NCI-H1694 (cell line): ENCODE results near the gene C19orf18.

Source experiments
- DNase-seq: peaks from one replicate; lab custom pipeline; 2025; lab: John Stamatoyannopoulos, UW

Gene C19orf18

DNA sequence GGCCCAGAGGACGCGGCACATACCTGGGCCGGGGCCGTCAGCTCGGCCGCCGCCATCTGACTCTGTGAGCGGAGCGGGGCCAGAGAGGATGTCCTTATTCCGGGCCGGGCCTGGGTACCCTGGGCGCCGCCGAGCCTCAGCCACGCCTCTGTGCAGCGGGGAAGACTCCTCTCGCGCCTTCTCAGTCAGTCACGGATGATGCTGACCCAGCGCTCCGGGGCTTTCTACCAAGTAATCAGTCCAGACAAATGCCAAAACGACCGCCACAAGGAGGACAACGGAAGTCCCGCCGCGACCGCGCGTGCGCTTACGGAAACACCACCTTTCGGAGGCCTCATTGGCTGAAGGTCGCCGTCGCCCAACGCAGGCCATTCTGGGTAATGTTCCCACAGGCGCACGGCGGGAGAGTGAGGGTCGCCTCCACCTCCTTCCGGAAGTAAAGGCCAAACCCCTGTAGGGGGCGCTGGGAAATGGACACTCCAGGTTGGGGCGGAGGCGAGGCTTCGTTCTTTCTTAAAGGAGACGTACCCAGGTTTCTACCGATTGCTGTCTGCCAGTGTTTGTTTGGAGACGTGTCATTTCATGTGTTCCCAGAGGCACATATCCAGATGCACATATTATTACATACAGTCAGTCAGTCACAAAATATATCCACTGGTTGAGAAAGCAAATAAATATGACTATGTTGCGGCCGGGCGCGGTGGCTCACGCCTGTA is 26.8 kb downstream of the C19orf18 start, which contains the start of gene ZNF256:
TSS of gene ZNF256 (minus strand) at position 288 of the 716 bp plus-strand sequence. CDS start at position 56, 232 bp downstream.
- DNase-seq: peak; percentile 94

DNA sequence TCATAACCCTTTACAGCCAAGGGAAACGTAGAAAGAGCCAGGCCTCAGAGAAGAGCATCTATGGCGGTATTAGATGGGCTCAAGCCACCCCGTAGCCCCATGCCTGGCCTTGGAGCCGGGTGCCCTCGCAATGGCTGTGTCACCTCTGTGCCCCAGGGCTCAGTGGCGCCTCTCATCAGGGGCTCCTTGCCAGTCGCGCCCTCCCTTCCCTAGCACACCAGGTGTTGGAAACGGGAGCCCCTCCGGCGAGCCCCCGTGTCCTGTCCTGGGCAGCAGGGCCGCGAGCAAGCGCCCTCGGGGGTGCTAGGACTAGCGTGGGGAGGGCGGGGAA is 27.3 kb downstream of the C19orf18 start:
- DNase-seq: no peak

DNA sequence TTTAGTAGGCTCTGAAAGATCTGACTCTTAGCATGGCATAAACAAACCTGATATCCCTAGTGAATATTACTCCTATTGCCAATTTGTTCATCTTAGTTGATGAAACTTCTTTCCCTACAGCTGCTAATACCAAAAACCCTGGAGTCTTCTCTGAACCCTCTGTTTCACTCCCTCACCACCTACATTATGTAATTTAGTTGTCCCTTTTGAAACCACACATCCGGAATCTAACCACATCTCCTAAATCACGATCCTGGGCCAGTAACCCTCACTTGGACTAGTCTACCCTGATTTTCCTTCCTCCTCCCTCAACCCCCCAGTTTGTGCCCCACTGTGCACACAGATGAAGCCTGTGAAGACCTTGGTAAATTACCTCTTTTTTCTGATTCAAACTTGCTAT is 28.0 kb downstream of the C19orf18 start:
- no peak for DNase-seq

DNA sequence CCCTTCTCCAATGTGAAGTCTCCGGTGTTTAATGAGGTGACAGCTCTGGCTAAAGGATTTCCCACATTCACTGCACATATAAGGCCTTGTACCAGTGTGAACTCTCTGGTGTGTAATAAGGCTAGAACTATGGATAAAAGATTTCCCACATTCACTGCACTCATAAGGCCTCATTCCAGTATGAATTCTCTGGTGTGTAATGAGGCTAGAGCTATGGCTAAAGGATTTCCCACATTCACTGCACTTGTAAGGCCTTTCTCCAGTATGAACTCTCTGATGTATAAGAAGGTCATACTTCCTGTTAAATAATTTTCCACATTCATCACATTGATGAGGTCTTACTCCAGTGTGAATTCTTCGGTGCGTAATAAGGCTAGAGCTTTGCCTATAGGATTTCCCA is 32.7 kb downstream of the C19orf18 start:
- no peak for DNase-seq

DNA sequence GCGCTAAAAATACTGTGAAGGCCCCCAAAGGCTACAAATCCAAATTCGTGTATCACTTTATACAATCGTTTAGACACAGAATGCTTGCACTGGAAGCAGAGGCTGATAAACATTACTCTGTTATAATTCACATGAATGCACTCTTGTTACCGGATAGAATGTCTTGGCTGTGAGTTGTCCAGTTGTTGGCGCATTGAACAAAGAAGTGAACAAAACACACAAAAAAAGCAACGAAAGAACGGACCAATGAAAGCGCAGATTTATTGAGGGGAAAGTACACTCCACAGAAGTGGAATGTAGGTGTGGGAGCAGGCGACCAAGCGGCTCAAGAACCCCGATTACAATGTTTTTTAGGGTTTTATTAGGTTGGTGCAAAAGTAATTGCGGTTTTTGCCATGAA is 38.6 kb downstream of the C19orf18 start:
- no peak for DNase-seq

DNA sequence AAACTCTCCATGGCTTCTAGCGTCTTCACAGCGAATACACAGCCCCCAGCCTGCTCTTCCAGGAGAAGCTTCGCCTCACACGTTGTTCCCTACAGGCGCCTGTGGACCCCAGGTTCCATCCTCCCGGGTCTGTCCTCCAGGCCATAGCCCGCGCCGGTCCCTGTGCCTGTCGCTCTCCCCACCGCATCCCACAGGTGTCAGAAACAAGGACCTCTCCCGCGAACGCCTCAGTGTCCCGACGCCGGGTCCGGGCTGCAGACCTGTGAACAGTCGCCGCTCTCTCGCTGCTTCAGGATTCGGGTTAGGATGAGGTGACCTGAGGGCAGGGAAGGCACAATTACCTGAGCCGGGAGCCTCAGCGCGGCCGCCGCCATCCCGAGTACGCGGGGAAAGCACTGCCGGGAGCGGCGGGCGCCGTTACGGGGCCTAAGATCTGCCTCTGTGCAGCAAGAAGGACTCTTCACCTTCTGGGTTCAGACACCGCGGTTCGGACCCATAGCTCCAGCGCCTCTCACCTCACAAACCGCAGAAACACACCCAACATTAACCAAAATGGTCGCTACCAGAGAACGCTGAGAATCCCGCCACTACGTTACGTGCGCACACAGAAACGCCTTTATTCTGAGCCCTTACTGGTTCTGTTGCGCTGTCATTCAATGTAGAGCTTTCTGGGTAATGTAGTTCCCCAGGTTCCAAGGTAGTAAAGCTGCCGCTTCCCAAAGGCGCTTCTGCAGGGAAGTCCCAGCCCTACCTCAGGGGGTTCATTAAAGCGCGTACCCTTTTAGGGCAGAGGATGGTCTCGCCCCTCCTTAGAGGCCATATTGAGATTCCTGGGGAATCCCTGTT is 39.3 kb downstream of the C19orf18 start, which contains the start of gene ZNF418:
TSS of gene ZNF418 (minus strand) at position 583 of the 846 bp plus-strand sequence. CDS start 1,580 bp downstream, outside the sequence.
- DNase-seq: no peak

DNA sequence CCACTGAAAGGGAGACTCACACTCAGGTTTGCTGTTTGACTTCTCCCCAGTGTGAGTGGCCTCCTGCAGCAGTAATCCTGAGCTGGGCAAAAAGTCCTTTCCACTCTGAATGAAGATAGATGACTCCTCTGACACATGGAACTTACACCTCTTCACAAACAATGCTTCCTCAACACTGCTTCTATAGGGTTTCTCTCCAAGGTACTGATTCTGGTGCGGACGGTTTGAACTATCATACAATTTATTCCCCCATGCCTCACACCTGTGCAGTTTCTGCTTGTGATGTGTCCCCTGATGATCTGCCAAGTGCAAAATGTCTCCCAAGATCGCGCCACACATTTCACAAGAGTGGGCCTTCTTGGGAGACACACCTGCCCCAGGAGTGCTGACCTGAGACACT is 46.7 kb downstream of the C19orf18 start:
- no peak for DNase-seq

DNA sequence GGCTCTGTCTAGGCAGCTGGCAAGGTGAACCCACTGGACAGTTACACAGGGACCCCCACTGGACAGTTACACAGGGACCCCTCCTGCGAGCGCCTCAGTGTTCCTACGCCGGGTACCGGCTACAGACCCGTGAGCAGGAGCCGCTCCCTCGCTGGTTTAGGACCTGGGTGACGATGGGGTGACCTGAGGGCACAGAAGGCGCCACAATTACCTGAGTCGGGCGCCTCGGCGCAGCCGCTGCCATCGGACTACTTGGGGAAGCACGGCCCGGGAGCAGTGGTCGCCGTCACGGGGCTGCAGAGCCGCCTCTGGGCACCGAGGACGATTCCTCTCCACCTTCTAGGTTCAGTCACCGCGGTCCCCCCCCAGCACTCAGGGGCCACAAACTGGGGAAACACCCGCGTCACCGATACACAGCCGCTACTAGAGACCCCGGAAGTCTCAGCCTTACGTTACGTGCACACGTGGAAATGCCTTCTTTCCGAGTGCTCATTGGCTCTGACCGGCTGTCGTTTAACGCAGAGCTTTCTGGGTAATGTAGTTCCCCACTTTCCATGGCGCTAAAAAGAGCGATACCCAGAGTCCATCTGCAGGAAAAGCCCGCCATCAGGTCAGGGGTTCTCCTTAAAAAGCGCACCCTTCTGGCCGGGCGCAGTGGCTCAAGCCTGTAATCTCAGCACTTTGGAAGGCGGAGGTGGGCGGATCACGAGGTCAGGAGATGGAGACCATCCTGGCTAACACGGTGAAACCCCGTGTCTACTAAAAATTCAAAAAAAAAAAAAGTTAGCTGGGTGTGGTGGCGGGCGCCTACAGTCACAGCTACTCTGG is 58.0 kb downstream of the C19orf18 start, which contains the start of gene ZNF417:
TSS of gene ZNF417 (minus strand) at position 425 of the 828 bp plus-strand sequence. CDS start at position 244, 181 bp downstream.
- peak; percentile 93 for DNase-seq

DNA sequence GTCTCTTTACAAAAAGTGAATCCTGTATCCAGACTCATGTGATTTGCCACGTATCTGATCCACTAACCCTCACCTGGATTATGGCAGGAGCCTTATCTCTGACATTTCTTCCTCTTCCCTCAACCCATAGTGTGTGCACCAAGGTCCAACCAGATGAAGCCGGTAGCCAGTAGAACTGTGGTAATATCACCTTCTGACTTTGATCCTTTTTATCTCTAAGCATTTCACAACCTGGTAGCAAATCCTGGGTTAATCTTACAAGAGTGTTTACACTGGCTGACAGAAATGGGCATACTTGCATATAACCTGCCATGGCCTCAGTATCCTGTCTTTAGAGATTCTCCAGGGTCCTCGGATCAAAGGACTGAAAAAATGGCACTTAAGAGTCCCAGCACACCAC is 59.8 kb downstream of the C19orf18 start:
- DNase-seq: no peak
